Measurements from ENCODE around the gene PGF.

The PGF gene

DNA sequence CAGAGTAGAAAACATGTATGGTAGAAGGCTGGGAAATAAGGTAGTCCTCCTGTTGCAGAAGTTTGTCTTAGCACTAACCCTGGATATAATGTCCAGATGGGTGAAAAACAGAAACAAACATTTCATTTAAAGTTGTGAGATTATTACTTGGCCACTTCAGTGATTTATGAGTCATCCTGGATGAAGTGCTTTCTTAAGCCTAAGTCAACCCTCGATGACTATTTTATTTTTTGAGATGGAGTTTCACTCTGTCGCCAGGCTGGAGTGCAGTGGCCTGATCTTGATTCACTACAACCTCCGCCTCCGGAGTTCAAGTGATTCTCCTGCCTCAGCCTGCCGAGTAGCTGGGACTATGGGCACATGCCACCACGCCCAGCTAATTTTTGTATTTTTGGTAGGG lies 63.5 kb downstream of the PGF start:
- DNase-seq = no peak
